Caco-2 (cell line): ENCODE data around the gene NR1D1. TPM values are rescaled to one million over a fixed set of nuclear protein-coding genes. Genes with fewer than 3 reads are reported as not detected.

Experiments used
- BruUV-seq: library from RNA; stranded (reverse); fragments of 400-500 nt; replicated peaks from 2 replicates; lab custom pipeline; 2021; lab: Mats Ljungman, UMichigan
- CTCF ChIA-PET: fragments of 300-600 bp; sonication (Branson Sonifier 250); formaldehyde crosslinking; loops from one replicate; lab custom pipeline; 2022; ENCODE audit warnings: antibody characterized with exemption; lab: Charles Lee
- POLR2A ChIA-PET: fragments of 300-600 bp; sonication (Branson Sonifier 250); formaldehyde crosslinking; loops from one replicate; lab custom pipeline; 2022; ENCODE audit warnings: antibody characterized with exemption; lab: Charles Lee
- DNase-seq, 2 experiments: peaks; one replicate each; pipeline versions ENCODE4 v3.0.0 to v3.0.0-alpha.2; 2020 to 2022
- H3K27me3 ChIP-seq: replicated peaks from 2 replicates; pipeline ENCODE4 v1.6.0; 2011; ENCODE audit warnings: low read length; ENCODE audit not compliant: control insufficient read depth, insufficient read depth
- H3K36me3 ChIP-seq: 2 replicates; pipeline ENCODE4 v1.5.1; 2011; ENCODE audit warnings: low read length; ENCODE audit not compliant: control insufficient read depth, insufficient read depth
- H3K4me1 ChIP-seq: fragments of 250-450 bp; sonication (Bioruptor Pico); 2 replicates; pipeline ENCODE4 v1.5.1; 2020; ENCODE audit warnings: mild to moderate bottlenecking
- H3K4me3 ChIP-seq: 2 replicates; pipeline ENCODE4 v1.5.1; 2011; ENCODE audit warnings: low read depth, mild to moderate bottlenecking, control low read depth, low read length
- H3K9me3 ChIP-seq: fragments of 250-450 bp; sonication (Bioruptor Pico); 2 replicates; pipeline ENCODE4 v1.5.1; 2020; ENCODE audit warnings: mild to moderate bottlenecking, moderate library complexity
- H3K27ac Mint-ChIP-seq: one replicate; pipeline ENCODE4 v1.8.0; 2022; ENCODE audit warnings: mixed read lengths; ENCODE audit not compliant: unreplicated experiment
- H3K27me3 Mint-ChIP-seq: one replicate; pipeline ENCODE4 v1.8.0; 2022; ENCODE audit warnings: mixed read lengths; ENCODE audit not compliant: insufficient read depth, unreplicated experiment
- H3K36me3 Mint-ChIP-seq: one replicate; pipeline ENCODE4 v1.8.0; 2022; ENCODE audit warnings: mild to moderate bottlenecking, mixed read lengths; ENCODE audit not compliant: insufficient read depth, unreplicated experiment
- H3K4me1 Mint-ChIP-seq: one replicate; pipeline ENCODE4 v1.8.0; 2022; ENCODE audit warnings: low read depth, mixed read lengths; ENCODE audit not compliant: unreplicated experiment
- H3K4me3 Mint-ChIP-seq: one replicate; pipeline ENCODE4 v1.8.0; 2022; ENCODE audit warnings: mild to moderate bottlenecking, moderate library complexity, mixed read lengths; ENCODE audit not compliant: unreplicated experiment
- H3K9me3 Mint-ChIP-seq: one replicate; pipeline ENCODE4 v1.8.0; 2022; ENCODE audit warnings: mixed read lengths; ENCODE audit not compliant: unreplicated experiment
- CTCF ChIP-seq, 2 experiments: fragments of 200-600 bp in 1 of 2; IDR thresholded peaks; 1 replicate in 1 of 2; 2 replicates in 1 of 2; pipeline versions ENCODE4 v1.5.1 to v1.8.0; 2011 to 2022; ENCODE audit warnings: antibody characterized with exemption in 1 of 2, control low read depth in 1 of 2, inconsistent platforms in 1 of 2, low read depth in 1 of 2, low read length in 1 of 2, mild to moderate bottlenecking in 1 of 2, moderate library complexity in 1 of 2; ENCODE audit not compliant: insufficient read depth in 1 of 2, severe bottlenecking in 1 of 2, unreplicated experiment in 1 of 2
- intact Hi-C: fragments of 100-400 bp; cut with micrococcal nuclease; formaldehyde crosslinking; loops from one replicate; pipeline ENCODE4 v1.10.0; 2022; ENCODE audit not compliant: unreplicated experiment
- total RNA-seq: library from RNA; stranded (reverse); gene quantifications from 2 replicates; pipeline ENCODE4 v1.2.3, GENCODE V29; 2022

Gene NR1D1
- total RNA-seq, 1 experiment from 2014 or later = 8.9 TPM

GRCh38 chr17:40091691-40092397, 8.5 kb downstream of the NR1D1 start:
- H3K4me1 ChIP-seq = peaks cover 9% of the 10 kb centered on the region; the same call in 1 of the 2 replicates
- no peaks in the 10 kb centered on the region for H3K27me3 ChIP-seq
- Mint-ChIP-seq H3K27me3 (no peaks in the 10 kb centered on the region), H3K4me3 (no peak overlapping the region), H3K4me1 (peaks cover 10% of the 10 kb centered on the region), H3K27ac (peak overlapping the region; percentile 55), H3K9me3 (no peaks in the 10 kb centered on the region), H3K36me3 (peaks cover 41% of the 10 kb centered on the region)
- no peak for TF ChIP-seq CTCF (IDR thresholded peaks at IDR 0.05; ENCODE audit: insufficient read depth in 1 of 2, low read depth in 1 of 2, low read length in 1 of 2, severe bottlenecking in 1 of 2, unreplicated experiment in 1 of 2)
- POLR2A ChIA-PET = no interaction called here
- no peak overlapping the region for H3K4me3 ChIP-seq
- intact Hi-C loops = no loop called here
- peak; percentile 38 to 59 for DNase-seq
- H3K36me3 ChIP-seq = peaks cover 9% of the 10 kb centered on the region
- no TSS peak for BruUV-seq
- no peaks in the 10 kb centered on the region for H3K9me3 ChIP-seq
- CTCF ChIA-PET = interaction anchor here (0.6 to 1.0 kb wide), 4 partner anchors 21 to 112 kb away, joined by 3 to 5 read pairs (median 4); no protein-coding TSS in a partner anchor

DNA sequence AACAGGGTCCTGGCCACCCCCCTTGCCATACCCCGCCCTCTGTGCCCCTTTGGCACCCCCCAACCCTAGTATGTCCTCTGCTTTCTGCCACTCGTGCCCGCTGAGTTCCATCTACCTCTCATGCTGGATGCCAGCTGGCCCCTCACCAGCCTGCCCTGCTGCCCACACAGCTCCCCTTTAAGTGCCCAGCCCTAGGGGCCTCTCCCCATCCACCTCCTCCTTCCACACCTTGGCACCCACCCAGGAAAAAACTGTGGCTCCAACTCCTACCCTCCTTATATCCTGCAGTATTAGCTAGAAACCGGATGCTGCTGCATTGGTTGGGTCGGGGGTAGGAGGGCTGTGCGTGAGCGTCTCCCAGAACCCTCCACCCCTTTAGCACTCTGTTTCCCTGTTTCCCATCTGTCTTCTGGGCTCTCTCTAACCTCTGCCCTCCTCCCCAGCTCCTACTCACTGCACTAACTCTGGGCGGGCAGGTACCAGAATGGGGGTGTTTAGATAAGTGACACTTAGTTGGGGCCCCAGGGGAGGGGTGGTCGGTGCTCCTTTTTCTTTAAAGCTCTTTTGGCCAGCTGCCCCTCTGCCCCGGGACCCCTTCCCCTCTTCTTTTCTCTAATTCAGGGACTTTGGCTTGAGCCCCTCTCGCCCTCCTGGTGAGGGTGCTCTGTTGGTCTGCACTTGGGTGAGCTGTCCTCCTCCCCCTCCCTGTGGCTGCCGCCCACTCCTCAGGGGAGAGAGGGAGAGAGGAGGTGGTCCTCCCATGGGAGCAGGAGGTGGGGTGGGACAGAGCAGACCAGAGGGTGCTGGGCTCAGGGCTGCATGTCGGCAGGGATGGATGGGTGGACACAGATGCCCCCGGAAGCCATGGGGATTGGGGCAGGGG, 9.9 kb downstream of the NR1D1 start:
- Histone ChIP-seq H3K4me1 (peaks cover 9% of the 10 kb centered on the region; the same call in 1 of the 2 replicates), H3K4me3 (no peak overlapping the region), H3K36me3 (peaks cover 11% of the 10 kb centered on the region), H3K9me3 (no peaks in the 10 kb centered on the region), H3K27me3 (no peaks in the 10 kb centered on the region)
- CTCF ChIA-PET = interaction anchor here (0.6 to 2.5 kb wide), 3 partner anchors 9 to 58 kb away, joined by 3 to 8 read pairs (median 4); partner anchors contain the start of gene NR1D1
- Mint-ChIP-seq H3K9me3 (no peaks in the 10 kb centered on the region), H3K27ac (no peak overlapping the region), H3K36me3 (peaks cover 33% of the 10 kb centered on the region), H3K4me3 (no peak overlapping the region), H3K4me1 (peaks cover 10% of the 10 kb centered on the region), H3K27me3 (no peaks in the 10 kb centered on the region)
- no peak for TF ChIP-seq CTCF (IDR thresholded peaks at IDR 0.05; ENCODE audit: insufficient read depth in 1 of 2, low read depth in 1 of 2, low read length in 1 of 2, severe bottlenecking in 1 of 2, unreplicated experiment in 1 of 2)
- intact Hi-C loops = no loop called here
- POLR2A ChIA-PET = no interaction called here
- no TSS peak for BruUV-seq
- no peak for DNase-seq
